ENCODE data around the gene PAQR4. TPM values are rescaled to one million over a fixed set of nuclear protein-coding genes. Genes with fewer than 3 reads are reported as not detected.

The PAQR4 gene
- total RNA-seq, 2 donors from 2014 or later: 1.7 to 2.7 TPM

GRCh38 chr16:2983706-2984136 lies 14.6 kb downstream of the PAQR4 start:
- DNase-seq (peak; percentile 45 to 64 (median 57)), ATAC-seq (peak; percentile 56)
- peaks cover 3% of the 10 kb centered on the region for H3K4me1 Mint-ChIP-seq
- no peaks in the 10 kb centered on the region for H3K36me3 Mint-ChIP-seq (ENCODE audit: low read depth)
- peak overlapping the region; percentile 45 for H3K4me3 Mint-ChIP-seq
- H3K9me3 ChIP-seq (ENCODE audit: control insufficient read depth, low read length, poor library complexity, severe bottlenecking): no peaks in the 10 kb centered on the region
- H3K27me3 Mint-ChIP-seq: no peaks in the 10 kb centered on the region
- H3K27ac Mint-ChIP-seq: no peak overlapping the region

- no peaks in the 10 kb centered on the region for H3K36me3 Mint-ChIP-seq (ENCODE audit: low read depth)
- ATAC-seq: no peak
- H3K27me3 Mint-ChIP-seq: no peaks in the 10 kb centered on the region
- no peak overlapping the region for H3K27ac Mint-ChIP-seq
- peaks cover 3% of the 10 kb centered on the region for H3K4me1 Mint-ChIP-seq
- H3K9me3 ChIP-seq (ENCODE audit: control insufficient read depth, low read length, poor library complexity, severe bottlenecking): no peaks in the 10 kb centered on the region
- no peak overlapping the region for H3K4me3 Mint-ChIP-seq
- DNase-seq: no peak
Observed at GRCh38 chr16:2985462-2985861, 16.3 kb downstream of the PAQR4 start.

- no peak for DNase-seq
- Mint-ChIP-seq H3K27me3 (no peaks in the 10 kb centered on the region), H3K27ac (no peak overlapping the region), H3K4me3 (no peak overlapping the region), H3K36me3 (ENCODE audit: low read depth) (no peaks in the 10 kb centered on the region), H3K4me1 (peaks cover 3% of the 10 kb centered on the region)
- no peak for ATAC-seq
- no peaks in the 10 kb centered on the region for H3K9me3 ChIP-seq (ENCODE audit: control insufficient read depth, low read length, poor library complexity, severe bottlenecking)
Observed at GRCh38 chr16:2985893-2986355, 16.8 kb downstream of the PAQR4 start.

- Mint-ChIP-seq H3K4me3 (no peak overlapping the region), H3K36me3 (ENCODE audit: low read depth) (no peaks in the 10 kb centered on the region), H3K4me1 (peaks cover 1% of the 10 kb centered on the region), H3K27ac (no peak overlapping the region), H3K27me3 (no peaks in the 10 kb centered on the region)
- ATAC-seq: no peak
- no peak for DNase-seq
- no peaks in the 10 kb centered on the region for H3K9me3 ChIP-seq (ENCODE audit: control insufficient read depth, low read length, poor library complexity, severe bottlenecking)
Observed at GRCh38 chr16:2986623-2987188, 17.6 kb downstream of the PAQR4 start.

DNA sequence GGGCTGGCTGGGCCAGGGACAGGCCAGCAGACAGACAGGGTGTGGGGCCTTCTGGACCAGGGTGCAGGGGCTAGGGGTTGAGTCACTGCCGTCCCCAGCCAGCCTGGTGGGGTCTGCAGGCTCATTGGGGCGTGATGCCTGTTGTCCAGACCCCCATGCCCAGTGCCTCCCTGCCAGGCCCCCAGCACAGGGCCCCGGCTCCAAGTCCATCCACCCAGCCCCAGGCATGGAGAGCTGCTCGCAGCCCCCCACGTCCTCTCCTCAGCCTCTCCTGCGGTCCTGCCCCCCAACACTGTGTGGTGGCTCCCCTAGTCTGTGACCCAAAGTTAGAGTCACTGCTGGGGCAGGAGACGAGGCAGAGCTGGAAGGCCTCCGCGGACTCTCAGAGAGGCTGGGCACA lies 18.1 kb downstream of the PAQR4 start:
- H3K9me3 ChIP-seq (ENCODE audit: control insufficient read depth, low read length, poor library complexity, severe bottlenecking): no peaks in the 10 kb centered on the region
- DNase-seq (no peak), ATAC-seq (no peak)
- Mint-ChIP-seq H3K36me3 (ENCODE audit: low read depth) (no peaks in the 10 kb centered on the region), H3K4me1 (no peaks in the 10 kb centered on the region), H3K27ac (no peak overlapping the region), H3K27me3 (no peaks in the 10 kb centered on the region), H3K4me3 (no peak overlapping the region)

DNA sequence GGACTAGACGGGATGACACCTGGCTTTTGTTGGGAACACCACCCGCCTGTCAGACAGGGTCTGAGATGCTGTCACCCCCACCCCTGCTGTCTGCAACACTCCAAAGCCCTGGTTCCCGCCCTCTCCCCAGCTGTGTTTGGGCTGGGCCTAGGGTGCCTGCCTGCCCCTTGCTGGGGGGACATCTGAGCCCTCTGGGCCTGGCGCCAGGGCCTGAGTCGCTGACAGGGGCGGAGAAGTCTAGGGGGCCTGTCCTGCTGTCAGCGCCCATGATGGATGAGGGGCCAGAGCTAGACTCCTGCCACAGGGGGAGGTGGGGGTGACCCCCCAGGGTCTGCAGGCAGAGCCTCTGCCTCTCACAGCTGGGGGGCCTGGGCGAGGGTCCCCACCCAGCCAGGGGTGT lies 18.7 kb downstream of the PAQR4 start:
- no peak overlapping the region for H3K4me3 Mint-ChIP-seq
- ATAC-seq (no peak), DNase-seq (no peak)
- H3K36me3 Mint-ChIP-seq (ENCODE audit: low read depth): no peaks in the 10 kb centered on the region
- no peaks in the 10 kb centered on the region for H3K4me1 Mint-ChIP-seq
- H3K9me3 ChIP-seq (ENCODE audit: control insufficient read depth, low read length, poor library complexity, severe bottlenecking): no peaks in the 10 kb centered on the region
- H3K27me3 Mint-ChIP-seq: no peaks in the 10 kb centered on the region
- H3K27ac Mint-ChIP-seq: no peak overlapping the region

GRCh38 chr16:2988590-2989099 lies 19.5 kb downstream of the PAQR4 start:
- H3K4me1 Mint-ChIP-seq: no peaks in the 10 kb centered on the region
- H3K4me3 Mint-ChIP-seq: no peak overlapping the region
- no peaks in the 10 kb centered on the region for H3K9me3 ChIP-seq (ENCODE audit: control insufficient read depth, low read length, poor library complexity, severe bottlenecking)
- ATAC-seq: no peak
- H3K27me3 Mint-ChIP-seq: no peaks in the 10 kb centered on the region
- no peak overlapping the region for H3K27ac Mint-ChIP-seq
- H3K36me3 Mint-ChIP-seq (ENCODE audit: low read depth): no peaks in the 10 kb centered on the region
- DNase-seq: no peak

GRCh38 chr16:2990891-2991290 lies 21.7 kb downstream of the PAQR4 start:
- DNase-seq (no peak), ATAC-seq (no peak)
- Mint-ChIP-seq H3K27me3 (no peaks in the 10 kb centered on the region), H3K36me3 (ENCODE audit: low read depth) (no peaks in the 10 kb centered on the region), H3K4me1 (no peaks in the 10 kb centered on the region), H3K27ac (no peak overlapping the region), H3K4me3 (no peak overlapping the region)
- H3K9me3 ChIP-seq (ENCODE audit: control insufficient read depth, low read length, poor library complexity, severe bottlenecking): no peaks in the 10 kb centered on the region

GRCh38 chr16:2991566-2992261 lies 22.6 kb downstream of the PAQR4 start:
- Mint-ChIP-seq H3K4me1 (no peaks in the 10 kb centered on the region), H3K4me3 (no peak overlapping the region), H3K27me3 (no peaks in the 10 kb centered on the region), H3K27ac (no peak overlapping the region), H3K36me3 (ENCODE audit: low read depth) (no peaks in the 10 kb centered on the region)
- DNase-seq (no peak), ATAC-seq (no peak)
- no peaks in the 10 kb centered on the region for H3K9me3 ChIP-seq (ENCODE audit: control insufficient read depth, low read length, poor library complexity, severe bottlenecking)

- ATAC-seq (no peak), DNase-seq (no peak)
- Mint-ChIP-seq H3K27ac (no peak overlapping the region), H3K36me3 (ENCODE audit: low read depth) (no peaks in the 10 kb centered on the region), H3K4me1 (no peaks in the 10 kb centered on the region), H3K4me3 (no peak overlapping the region), H3K27me3 (no peaks in the 10 kb centered on the region)
- H3K9me3 ChIP-seq (ENCODE audit: control insufficient read depth, low read length, poor library complexity, severe bottlenecking): no peaks in the 10 kb centered on the region
Observed at GRCh38 chr16:2992383-2993081, 23.4 kb downstream of the PAQR4 start.

- H3K36me3 Mint-ChIP-seq (ENCODE audit: low read depth): no peaks in the 10 kb centered on the region
- DNase-seq: no peak
- H3K27me3 Mint-ChIP-seq: peaks cover 15% of the 10 kb centered on the region
Observed at GRCh38 chr16:2996298-2996697, 27.1 kb downstream of the PAQR4 start.

GRCh38 chr16:2999929-3000328 lies 30.8 kb downstream of the PAQR4 start:
- DNase-seq (no peak), ATAC-seq (no peak)
- no peak overlapping the region for H3K4me3 Mint-ChIP-seq
- no peaks in the 10 kb centered on the region for H3K9me3 ChIP-seq (ENCODE audit: control insufficient read depth, low read length, poor library complexity, severe bottlenecking)
- H3K27me3 Mint-ChIP-seq: peaks cover 15% of the 10 kb centered on the region
- no peaks in the 10 kb centered on the region for H3K4me1 Mint-ChIP-seq
- H3K36me3 Mint-ChIP-seq (ENCODE audit: low read depth): no peaks in the 10 kb centered on the region
- H3K27ac Mint-ChIP-seq: no peak overlapping the region

More at GRCh38 chr16:2996298-2996697, 27.1 kb downstream of the PAQR4 start:
- H3K4me3 Mint-ChIP-seq: no peak overlapping the region
- no peak overlapping the region for H3K27ac Mint-ChIP-seq
- H3K4me1 Mint-ChIP-seq: no peaks in the 10 kb centered on the region
- H3K9me3 ChIP-seq (ENCODE audit: control insufficient read depth, low read length, poor library complexity, severe bottlenecking): no peaks in the 10 kb centered on the region
- ATAC-seq: no peak

DNA sequence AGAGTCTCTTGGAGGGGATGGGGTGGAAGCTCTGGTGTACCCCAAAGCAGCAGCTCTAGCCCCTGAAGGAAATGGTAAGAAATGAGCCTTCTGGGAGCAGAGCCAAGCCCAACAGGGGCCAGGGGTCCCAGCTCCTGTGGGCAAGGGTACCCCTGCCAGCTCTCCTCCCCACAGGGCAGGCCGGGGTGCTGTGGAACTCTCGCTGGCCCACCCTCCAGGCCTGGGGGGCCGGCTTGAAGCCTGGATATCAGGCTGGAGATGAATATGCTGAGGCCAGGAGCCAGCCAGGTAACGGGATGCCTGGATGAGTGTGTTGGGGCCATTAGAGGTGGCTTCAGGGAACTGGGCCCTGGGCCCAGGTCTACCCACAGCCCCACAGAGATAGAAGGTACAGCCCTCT lies 31.4 kb downstream of the PAQR4 start:
- Mint-ChIP-seq H3K27me3 (peaks cover 15% of the 10 kb centered on the region), H3K36me3 (ENCODE audit: low read depth) (no peaks in the 10 kb centered on the region), H3K4me3 (no peak overlapping the region), H3K4me1 (no peaks in the 10 kb centered on the region), H3K27ac (no peak overlapping the region)
- DNase-seq: no peak
- ATAC-seq: no peak
- no peaks in the 10 kb centered on the region for H3K9me3 ChIP-seq (ENCODE audit: control insufficient read depth, low read length, poor library complexity, severe bottlenecking)
